ENCODE measurements around the gene MRPS16.
A peak's percentile ranks its signal among the peaks of the same experiment; 100 is the strongest.

Gene MRPS16

DNA sequence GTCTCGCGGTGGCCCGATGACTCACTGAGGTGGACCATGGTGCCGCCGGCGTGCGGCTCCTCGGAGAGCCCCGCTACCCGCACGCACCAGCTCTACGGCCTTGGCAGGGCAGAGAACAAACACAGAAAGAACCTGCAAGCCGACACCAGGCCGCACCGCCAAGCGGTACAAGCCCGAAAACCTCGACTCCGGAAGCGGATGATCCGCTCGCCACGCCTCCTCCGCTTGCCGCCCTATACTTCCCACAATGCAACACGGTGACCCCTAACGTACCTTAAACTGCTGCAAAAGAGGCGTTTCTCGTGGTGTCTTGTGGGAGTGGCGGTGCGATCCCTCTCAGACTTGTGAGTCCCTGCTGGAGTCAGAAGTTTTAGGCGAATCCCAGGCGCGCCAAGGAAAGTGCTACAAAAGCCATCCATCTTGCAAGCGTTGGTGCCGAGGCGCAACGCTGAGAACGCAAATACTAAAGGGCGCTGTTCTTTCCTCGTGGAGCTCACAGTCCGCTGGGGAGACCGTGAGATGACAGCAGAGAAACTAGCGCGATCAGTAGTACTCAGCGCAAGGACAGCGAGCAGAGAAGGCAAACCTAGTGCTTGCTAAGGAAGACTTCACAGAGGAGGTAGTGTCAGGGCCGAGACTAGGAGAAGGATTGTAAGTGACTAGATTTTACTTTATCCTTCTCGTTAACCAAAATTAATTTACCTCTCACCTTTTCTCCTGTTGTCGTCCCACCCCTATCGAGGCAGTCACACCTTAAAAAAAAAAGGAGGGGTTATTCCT lies at the start of gene MRPS16:
Gene MRPS16, minus strand, starts transcription at position 200 of the 780 bp plus-strand sequence. Its CDS starts 162 bp downstream, at position 38.
- TF ChIP-seq, protein P1, sequence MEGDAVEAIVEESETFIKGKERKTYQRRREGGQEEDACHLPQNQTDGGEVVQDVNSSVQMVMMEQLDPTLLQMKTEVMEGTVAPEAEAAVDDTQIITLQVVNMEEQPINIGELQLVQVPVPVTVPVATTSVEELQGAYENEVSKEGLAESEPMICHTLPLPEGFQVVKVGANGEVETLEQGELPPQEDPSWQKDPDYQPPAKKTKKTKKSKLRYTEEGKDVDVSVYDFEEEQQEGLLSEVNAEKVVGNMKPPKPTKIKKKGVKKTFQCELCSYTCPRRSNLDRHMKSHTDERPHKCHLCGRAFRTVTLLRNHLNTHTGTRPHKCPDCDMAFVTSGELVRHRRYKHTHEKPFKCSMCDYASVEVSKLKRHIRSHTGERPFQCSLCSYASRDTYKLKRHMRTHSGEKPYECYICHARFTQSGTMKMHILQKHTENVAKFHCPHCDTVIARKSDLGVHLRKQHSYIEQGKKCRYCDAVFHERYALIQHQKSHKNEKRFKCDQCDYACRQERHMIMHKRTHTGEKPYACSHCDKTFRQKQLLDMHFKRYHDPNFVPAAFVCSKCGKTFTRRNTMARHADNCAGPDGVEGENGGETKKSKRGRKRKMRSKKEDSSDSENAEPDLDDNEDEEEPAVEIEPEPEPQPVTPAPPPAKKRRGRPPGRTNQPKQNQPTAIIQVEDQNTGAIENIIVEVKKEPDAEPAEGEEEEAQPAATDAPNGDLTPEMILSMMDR (conservative IDR thresholded peaks at IDR 0.05; ENCODE audit: low read depth, low read length), result no peak
- peak; percentile 98 for DNase-seq (ENCODE audit: low read depth)

DNA sequence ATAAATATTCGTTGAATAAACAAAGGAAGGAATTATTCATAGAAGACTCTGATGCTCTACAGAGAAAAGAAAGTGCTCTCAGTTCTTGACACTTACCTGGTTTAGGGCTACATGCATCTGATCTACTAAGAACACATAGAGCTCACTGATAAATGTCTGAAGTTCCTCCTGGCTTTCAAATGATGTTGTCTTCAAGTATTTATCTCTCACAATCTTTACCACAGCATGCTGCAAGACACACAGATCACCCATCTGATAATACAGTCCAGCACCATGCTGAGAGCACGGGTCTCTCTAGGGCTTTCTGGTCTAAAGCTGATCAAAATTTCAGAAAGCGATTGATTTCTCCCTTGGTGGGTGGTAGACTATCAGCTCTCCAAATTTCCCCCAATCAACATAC lies 44.5 kb upstream of the MRPS16 start:
- H3K4me3 ChIP-seq (ENCODE audit: low read depth, low read length), result no peak overlapping the region
- no peak for DNase-seq (ENCODE audit: low read depth)
- TF ChIP-seq, protein P1 (conservative IDR thresholded peaks at IDR 0.05; ENCODE audit: low read depth, low read length), result no peak

More for the DNA sequence above, at the start of gene MRPS16:
- H3K4me3 ChIP-seq (ENCODE audit: low read depth, low read length), result peak within 1 kb of the TSS; percentile 94

DNA sequence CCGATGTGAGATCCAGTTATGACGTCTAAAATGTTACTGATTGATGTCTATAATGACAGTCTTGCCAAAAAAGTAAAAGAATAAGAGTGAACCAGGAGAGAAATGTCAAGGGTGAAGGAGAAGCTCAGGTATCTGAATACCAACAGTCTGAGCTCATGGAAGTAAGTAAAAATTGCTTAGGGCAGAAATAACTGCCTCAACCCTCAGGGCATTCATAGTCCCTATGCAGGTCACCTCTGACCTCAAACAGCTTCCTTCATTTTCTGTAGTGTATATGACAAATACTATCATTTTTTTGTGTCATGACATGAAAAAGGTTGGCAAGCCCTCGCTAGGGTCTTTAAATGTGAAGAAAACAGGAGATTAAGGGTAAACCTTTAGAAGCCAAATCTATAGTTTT lies 41.0 kb upstream of the MRPS16 start:
- TF ChIP-seq, protein P1 (conservative IDR thresholded peaks at IDR 0.05; ENCODE audit: low read depth, low read length), result no peak
- no peak overlapping the region for H3K4me3 ChIP-seq (ENCODE audit: low read depth, low read length)
- no peak for DNase-seq (ENCODE audit: low read depth)

DNA sequence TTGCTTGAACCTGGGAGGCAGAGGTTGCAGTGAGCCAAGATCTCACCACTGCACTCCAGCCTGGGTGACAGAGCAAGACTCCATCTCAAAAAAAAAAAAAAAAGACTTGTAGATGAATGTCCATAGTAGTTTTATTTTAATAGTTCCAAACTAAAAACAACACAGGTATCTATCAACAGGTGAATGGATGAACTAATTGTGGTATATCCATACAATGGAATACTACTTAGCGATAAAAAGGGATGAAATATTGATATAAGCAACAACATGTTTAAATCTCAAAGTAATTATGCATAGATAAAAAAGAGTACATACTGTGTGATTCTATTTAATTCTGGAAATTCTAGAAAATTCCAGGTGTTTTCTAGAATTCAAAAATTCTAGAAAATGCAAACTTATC lies 37.5 kb upstream of the MRPS16 start:
- no peak overlapping the region for H3K4me3 ChIP-seq (ENCODE audit: low read depth, low read length)
- no peak for DNase-seq (ENCODE audit: low read depth)
- TF ChIP-seq, protein P1 (conservative IDR thresholded peaks at IDR 0.05; ENCODE audit: low read depth, low read length), result no peak

DNA sequence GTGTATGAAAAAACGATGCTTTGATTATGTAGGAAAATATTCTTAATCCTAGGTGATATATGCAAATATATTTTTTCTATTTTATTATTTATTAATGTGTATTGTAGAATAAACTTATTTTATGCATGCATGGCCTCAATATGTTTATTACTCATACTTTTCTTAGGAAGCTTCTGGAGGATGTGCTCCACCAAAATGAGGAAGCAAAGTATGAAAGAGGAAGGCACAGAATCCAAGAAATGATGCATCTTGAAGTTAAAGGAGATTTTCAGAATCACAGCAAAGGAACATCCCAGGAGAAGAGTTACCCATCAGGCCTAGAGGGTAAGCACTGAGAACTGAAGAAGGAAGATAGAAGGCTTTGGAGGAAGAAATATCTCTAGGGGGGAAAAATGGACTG lies 35.0 kb upstream of the MRPS16 start:
- no peak for DNase-seq (ENCODE audit: low read depth)
- TF ChIP-seq, protein P1 (conservative IDR thresholded peaks at IDR 0.05; ENCODE audit: low read depth, low read length), result no peak

DNA sequence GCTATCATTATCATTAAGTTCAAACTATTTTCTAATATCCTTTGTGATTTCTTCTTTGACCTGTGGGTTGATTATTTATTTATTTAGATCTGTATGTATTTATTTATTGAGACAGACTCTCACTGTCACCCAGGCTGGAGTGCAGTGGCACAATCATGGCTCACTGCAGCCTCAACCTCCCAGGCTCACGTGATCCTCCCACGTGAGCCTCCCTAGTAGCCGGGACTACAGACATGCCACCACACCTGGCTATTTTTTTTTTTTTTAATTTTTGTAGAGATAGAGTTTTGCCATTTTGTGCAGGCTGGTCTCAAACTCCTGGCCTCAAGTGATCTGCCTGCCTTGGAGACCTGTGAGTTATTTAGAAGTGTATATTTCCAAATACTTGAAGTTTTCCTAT lies 28.7 kb upstream of the MRPS16 start:
- no peak overlapping the region for H3K4me3 ChIP-seq (ENCODE audit: low read depth, low read length)
- TF ChIP-seq, protein P1 (conservative IDR thresholded peaks at IDR 0.05; ENCODE audit: low read depth, low read length), result no peak

More for the DNA sequence above, 35.0 kb upstream of the MRPS16 start:
- H3K4me3 ChIP-seq (ENCODE audit: low read depth, low read length), result no peak overlapping the region

DNA sequence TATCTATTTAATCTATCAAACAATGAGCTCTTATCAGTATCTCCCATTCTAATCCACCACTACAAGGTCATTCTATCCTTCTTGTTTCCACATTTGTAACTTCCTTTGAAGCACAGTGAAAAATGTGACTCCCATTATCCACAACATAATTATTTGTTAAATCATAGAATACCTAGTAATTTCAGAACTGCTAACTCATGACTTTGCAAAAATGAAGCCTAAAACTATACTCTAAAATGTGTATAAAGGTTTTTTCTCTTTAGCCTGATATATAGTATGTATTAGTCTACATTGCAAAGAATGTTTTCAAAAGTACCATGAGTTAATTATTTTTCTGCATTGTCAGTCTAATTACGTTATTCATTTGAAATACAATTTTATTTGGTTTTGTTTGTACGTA lies 12.0 kb upstream of the MRPS16 start:
- TF ChIP-seq, protein P1 (conservative IDR thresholded peaks at IDR 0.05; ENCODE audit: low read depth, low read length), result no peak
- no peak overlapping the region for H3K4me3 ChIP-seq (ENCODE audit: low read depth, low read length)
- no peak for DNase-seq (ENCODE audit: low read depth)

More for the DNA sequence above, 28.7 kb upstream of the MRPS16 start:
- no peak for DNase-seq (ENCODE audit: low read depth)

All from choroid plexus epithelial cell (primary cell).